OCI-LY3 (cell line): Measurements from ENCODE around the gene NKAIN4.

ENCODE experiments used
- EZH2phosphoT487 ChIP-seq: fragments of 200-600 bp; shearing (Covaris generic); IDR thresholded peaks from 2 replicates; pipeline ENCODE4 v1.6.1; 2018; ENCODE audit warnings: antibody characterized with exemption, mixed run types, low read depth
- TF ChIP-seq, protein P1 (sequence below): fragments of 200-600, 300-600 bp; sonication (generic); IDR thresholded peaks from 2 replicates; pipeline ENCODE4 v1.5.1; 2014; ENCODE audit warnings: antibody characterized with exemption, low read length, low read depth

GRCh38 chr20:63284981-63285524 is 30.8 kb upstream of the NKAIN4 start:
- TF ChIP-seq, protein P1, sequence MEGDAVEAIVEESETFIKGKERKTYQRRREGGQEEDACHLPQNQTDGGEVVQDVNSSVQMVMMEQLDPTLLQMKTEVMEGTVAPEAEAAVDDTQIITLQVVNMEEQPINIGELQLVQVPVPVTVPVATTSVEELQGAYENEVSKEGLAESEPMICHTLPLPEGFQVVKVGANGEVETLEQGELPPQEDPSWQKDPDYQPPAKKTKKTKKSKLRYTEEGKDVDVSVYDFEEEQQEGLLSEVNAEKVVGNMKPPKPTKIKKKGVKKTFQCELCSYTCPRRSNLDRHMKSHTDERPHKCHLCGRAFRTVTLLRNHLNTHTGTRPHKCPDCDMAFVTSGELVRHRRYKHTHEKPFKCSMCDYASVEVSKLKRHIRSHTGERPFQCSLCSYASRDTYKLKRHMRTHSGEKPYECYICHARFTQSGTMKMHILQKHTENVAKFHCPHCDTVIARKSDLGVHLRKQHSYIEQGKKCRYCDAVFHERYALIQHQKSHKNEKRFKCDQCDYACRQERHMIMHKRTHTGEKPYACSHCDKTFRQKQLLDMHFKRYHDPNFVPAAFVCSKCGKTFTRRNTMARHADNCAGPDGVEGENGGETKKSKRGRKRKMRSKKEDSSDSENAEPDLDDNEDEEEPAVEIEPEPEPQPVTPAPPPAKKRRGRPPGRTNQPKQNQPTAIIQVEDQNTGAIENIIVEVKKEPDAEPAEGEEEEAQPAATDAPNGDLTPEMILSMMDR: no peak
- no peak for TF ChIP-seq EZH2phosphoT487
